Stimulated activated CD4-positive, alpha-beta T cell treated with anti-CD3 and anti-CD28 coated beads, Interleukin-12 subunit alpha, Interleukin-12 subunit beta, amount 100 ng/mL, for 48 hours (primary cell): Measurements from ENCODE around the gene RNF146.
"Not testable (repeated sequence)": the region's sequence is repeated elsewhere in the genome, so short reads cannot be mapped to it uniquely, and the experiment has no call there.

Source experiments
- DNase-seq, 3 donors: peaks; one replicate each; pipeline ENCODE4 v3.0.0-alpha.2; 2020; ENCODE audit warnings: low read depth in 2 of 3, low spot score in 1 of 3

The RNF146 gene

DNA sequence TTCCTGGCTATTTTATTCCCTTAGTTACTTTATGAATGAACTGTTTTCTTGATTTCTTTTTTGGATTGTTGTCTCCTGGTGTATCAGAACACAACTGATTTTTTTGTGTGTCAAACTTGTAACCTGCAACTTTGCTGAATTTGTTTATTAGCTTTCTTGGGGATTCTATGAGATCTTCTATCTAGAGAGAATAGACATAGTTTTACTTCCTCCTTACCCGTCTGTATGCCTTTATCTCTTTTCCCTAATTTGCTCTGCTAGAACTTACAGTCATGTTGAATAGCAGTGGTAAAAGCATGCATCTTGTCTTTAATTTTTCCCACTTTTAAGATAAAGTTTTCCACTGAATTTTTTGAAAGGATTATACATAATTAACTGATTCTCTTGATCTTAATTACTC is 13.2 kb downstream of the RNF146 start:
- no peak for DNase-seq

GRCh38 chr6:127282184-127282583 is 15.5 kb downstream of the RNF146 start:
- no peak for DNase-seq

GRCh38 chr6:127288705-127289104 is 22.0 kb downstream of the RNF146 start:
- no peak for DNase-seq

GRCh38 chr6:127289934-127290333 is 23.3 kb downstream of the RNF146 start:
- no peak for DNase-seq

- DNase-seq = no peak
These were observed 24.0 kb downstream of the RNF146 start for GRCh38 chr6:127290391-127291265.

DNA sequence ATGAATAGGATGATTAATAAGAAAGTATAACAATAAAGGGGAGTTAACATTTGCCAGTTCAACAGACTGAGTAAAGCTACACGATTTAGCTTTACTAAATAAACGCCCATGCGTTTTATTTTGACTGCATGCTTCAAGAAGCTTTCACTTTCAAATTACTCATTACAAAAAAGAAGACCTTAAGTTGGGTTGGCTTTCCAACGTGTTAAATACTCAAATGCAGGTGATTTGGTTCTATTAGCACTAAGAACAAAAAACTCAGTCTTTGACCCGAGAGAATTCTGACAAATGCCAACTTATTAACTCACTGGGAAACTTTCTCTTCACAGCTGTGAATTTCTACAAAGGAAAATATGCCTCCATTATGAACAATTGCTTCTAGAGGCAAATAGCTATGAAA is 24.8 kb downstream of the RNF146 start:
- no peak for DNase-seq

DNA sequence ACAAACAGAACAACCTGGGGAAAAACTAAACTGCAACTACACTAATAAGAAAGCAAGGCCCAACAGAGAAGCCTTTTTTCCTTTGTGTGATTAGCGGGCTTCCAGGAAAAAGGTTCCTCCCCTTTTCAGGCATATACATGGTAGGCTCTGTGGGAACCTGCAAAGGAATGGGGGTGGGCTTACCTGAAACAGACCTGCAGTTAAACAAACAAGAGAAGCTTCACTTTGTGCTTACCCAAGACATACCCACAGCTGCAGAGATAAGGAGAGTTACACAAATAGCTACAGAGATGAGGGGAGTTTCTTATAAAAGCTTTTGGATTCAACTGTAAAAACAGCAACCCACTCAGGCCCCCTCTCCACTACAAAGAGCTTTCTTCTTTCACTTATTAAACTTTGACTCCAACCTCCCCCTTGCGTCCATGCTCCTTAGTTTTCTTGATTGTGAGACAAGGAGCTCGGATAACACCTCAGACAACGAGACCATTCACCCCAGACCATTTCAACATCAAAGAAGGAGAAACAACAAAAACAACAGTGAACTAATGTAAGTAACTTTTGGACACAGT is 30.9 kb downstream of the RNF146 start:
- DNase-seq = no peak

DNA sequence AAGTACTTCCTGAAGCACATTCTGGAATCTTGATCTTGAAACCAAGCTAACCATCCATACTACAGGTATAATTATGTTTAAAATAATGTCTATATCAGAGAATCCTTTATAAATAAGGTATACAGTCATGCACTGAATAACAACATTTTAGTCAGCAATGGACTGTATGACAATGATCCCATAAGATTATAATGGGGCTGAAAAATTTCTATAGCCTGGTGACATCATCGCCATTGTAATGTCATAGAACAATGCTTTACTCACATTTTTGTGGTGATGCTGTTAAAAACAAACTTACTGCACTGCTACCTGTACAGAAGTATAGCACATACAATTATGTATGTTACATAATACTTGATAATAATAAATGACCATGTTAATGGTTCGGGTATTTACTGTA is 31.8 kb downstream of the RNF146 start:
- no peak for DNase-seq

DNA sequence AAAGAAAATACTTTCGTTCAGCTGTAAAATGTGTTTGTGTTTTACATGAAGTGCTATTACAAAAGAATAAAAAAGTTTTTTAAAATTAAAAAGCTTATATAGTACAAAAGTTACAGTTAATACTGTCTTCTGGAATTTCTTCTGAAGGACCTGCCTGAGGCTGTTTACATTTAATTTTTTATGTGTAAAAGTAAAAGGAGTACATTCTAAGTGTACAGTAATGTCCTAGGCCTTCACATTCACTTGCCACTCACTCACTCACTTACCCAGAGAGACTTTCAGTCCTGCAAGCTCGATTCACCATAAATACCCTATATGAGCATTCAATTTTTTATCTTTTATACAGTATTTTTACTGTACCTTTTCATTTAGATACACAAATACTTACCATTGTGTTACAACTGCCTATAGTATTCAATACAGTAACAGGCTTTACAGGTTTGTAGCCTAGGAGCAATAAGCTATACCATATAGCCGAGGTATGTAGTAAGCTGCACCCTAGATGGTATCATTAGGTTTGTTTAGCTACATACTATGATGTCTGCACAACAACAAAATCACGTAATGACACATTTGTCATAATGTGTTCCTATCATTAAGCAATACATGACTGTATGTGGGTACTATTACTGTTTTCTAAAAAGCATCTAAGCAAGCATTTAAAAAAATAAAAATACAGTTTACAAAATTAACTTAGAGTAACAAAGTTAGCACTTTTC is 33.0 kb downstream of the RNF146 start:
- DNase-seq = no peak

DNA sequence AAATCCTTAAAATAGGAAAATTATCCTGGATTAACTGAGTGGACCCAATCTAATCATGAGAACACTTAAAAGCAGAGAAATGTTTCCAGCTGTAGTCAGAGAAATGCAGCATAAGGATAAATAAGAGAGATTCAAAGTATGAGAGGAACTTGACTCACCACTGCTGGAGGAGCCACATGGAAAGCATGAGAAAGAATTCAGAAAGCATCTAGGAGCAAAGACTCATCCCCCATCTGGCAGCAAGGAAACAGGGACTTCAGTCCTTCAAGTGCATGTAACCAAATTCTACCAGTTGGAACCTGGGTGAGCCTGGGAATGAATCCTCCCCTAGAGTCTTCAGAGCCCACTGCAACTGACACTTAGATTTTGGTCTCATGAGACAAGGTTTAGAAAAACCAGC is 33.7 kb downstream of the RNF146 start:
- DNase-seq = no peak

- DNase-seq = no peak
These were observed 34.6 kb downstream of the RNF146 start for GRCh38 chr6:127301199-127301700.

GRCh38 chr6:127302728-127303660 is 36.3 kb downstream of the RNF146 start:
- DNase-seq = peak in 2 of 3 donors; percentile 12 to 37

GRCh38 chr6:127303917-127304316 is 37.3 kb downstream of the RNF146 start:
- no peak for DNase-seq

GRCh38 chr6:127305741-127306140 is 39.1 kb downstream of the RNF146 start:
- no peak for DNase-seq

- DNase-seq = no peak
These were observed 50.9 kb downstream of the RNF146 start for GRCh38 chr6:127317388-127318128.

DNA sequence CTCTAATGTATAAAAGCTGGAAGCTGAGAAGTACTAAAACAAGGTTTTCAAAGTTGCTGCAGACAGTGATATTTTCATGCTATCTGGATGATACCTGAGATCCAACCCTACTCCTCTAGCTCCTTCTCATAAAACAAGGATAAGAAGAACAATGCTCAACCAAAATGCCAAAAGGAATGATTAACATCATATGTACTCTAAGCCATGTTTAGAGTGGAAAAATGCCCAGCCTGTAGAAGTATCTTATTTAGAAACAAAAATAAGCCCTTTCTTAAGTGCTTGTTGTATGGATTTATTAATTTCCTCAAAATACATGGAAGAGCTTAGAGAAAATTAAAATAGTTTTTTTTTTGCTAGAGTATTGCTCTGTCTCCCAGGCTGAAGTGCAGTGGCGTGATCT is 53.0 kb downstream of the RNF146 start:
- no peak for DNase-seq

- DNase-seq = no peak
These were observed 61.5 kb downstream of the RNF146 start for GRCh38 chr6:127328043-127328609.

DNA sequence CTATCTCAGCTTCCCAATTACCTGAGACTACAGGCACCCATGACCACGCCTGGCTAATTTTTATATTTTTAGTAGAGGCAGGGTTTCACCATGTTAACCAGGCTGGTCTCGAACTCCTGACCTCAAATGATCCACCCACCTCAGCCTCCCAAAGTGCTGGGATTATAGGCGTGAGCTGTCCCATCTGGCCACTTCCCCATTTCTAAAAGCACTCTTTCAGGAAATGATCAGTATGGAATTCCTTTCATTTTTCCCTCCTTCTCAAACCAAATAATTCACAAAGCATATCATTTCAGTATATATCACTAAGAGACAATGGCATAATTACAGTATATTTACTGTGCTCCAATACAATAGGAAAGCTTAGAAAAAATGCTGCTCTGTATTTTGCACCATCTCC is 64.6 kb downstream of the RNF146 start:
- not testable (repeated sequence) for DNase-seq

DNA sequence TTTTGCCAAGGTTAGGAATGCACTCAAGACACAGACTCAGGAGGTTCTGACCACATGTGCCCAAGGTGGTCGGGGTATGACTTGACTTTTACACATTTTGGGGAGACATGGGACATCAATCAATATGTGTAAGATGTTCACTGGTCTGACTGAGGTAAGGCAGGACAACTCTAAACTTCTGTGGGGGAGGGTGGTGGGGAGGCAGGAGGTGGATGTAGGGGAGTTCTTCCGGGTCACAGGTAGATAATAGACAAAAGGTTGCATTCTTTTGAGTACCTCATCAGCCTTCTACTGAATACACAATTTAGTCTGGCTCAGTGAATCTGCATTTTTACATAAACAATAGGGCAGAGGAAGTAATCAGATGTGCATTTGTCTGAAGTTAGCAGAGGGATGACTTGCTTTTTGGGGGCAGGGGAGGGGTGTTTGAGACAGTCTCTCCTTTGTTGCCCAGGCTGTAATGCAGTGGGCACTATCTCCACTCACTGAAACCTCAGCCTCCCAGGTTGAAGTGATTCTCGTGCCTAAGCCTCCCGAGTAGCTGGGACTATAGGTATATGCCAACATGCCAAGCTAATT is 65.8 kb downstream of the RNF146 start:
- DNase-seq = no peak
